HG02610 (cell line): ENCODE results near the gene OVCA2.

Source experiments
- ATAC-seq: cut with Tn5 transposase; IDR thresholded peaks from one replicate; pipeline ENCODE4 v1.9.1; 2021; ENCODE audit warnings: mild to moderate bottlenecking, moderate library complexity; ENCODE audit not compliant: unreplicated experiment

The OVCA2 gene

GRCh38 chr17:2082003-2082781, 40.4 kb downstream of the OVCA2 start:
- no peak for ATAC-seq

GRCh38 chr17:2083613-2084035, 41.8 kb downstream of the OVCA2 start:
- ATAC-seq, result peak; percentile 54

GRCh38 chr17:2084036-2084765, 42.4 kb downstream of the OVCA2 start:
- ATAC-seq, result no peak

- ATAC-seq, result no peak
Observed at GRCh38 chr17:2084766-2085647, 43.2 kb downstream of the OVCA2 start.

- ATAC-seq, result no peak
Observed at GRCh38 chr17:2085648-2085949, 43.8 kb downstream of the OVCA2 start.

DNA sequence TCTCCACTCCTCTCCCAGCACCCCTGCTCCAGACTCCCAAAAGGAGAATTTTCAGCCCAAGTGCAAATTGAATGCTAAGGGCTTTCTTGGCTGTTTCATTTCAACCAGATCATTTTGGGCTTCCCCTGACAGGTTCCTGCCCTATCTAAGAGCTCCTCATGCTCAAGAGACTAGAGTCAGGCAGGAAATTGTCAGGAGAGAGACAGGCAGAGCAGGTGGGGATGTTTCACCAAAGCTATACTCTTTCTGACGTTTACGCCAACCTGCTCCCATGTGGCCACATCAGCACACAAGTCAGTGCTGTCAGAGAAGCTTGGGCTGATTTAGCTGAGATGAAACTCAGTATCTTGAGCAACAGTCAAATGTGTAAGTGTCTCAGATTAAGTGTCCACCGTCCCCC, 44.5 kb downstream of the OVCA2 start:
- no peak for ATAC-seq

DNA sequence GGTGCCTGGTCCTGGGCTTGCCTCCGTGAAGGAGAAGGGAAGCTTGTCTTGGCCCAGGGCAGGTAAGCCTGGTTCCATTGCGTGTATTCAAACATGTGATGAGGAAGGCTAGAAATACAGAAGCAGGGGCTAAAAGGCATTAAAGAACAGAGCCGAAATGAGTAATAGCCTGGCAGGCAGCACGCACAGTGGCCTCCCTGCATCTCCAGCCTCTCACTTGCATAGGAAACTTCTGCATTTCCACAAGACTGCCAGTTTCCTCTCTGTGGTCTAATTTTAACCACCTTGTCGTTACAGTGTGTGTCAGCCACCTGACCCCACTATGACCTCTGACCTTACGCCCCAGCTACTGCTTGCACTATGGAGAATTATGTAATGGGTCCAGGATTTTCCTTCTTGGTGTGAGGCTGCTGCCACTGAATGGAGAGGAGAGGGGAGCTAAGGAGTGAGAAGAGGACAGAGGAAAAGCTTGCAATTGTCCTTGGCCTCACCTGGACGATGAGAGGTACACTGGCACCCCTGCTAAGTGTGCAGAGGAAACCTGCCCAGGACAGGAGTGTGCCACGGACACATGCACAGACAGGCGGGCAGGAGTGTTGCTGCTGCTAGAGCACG, 45.9 kb downstream of the OVCA2 start:
- ATAC-seq, result peak; percentile 43

DNA sequence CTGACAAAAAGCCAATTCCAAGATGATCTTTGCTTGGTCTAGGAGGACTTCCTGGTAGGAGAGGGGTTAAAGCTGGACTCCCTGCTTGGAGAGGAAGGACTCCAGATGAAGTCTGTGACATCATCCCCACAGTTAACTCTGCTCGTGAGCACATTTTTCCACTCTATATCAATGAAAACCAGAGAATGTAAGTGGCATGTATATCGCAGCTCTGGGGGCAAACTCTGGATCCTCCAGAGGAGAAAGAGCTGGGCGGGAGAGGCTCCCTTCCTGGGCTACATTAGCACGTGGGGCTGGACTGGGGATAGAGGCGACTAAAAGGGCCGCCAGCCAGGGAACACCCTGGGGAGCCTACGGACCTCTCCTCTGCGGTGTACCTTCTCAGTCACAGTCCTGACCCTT, 47.2 kb downstream of the OVCA2 start:
- peak; percentile 17 for ATAC-seq

DNA sequence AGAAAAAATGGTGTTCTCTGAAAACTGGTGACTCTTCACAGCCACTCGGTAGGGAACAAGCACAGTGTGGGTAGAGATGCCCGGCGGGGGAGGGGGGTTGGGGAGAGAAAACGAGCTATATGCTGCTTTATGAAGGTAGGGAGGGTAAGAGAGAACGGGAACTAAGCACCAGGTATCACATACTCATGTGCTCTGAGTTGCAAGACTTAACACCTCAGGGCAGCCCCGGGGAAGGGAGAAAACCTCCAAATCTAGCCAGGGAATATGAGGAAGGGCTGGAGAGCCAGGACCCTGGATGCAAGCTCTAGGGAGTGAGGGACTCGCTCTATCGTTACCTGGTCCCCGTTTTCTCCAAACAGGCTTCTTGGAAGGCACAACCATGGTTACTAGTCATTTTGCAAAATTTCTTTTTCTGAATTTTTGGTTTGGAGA, 48.4 kb downstream of the OVCA2 start:
- no peak for ATAC-seq

- ATAC-seq, result no peak
Observed at GRCh38 chr17:2090804-2091534, 49.1 kb downstream of the OVCA2 start.

DNA sequence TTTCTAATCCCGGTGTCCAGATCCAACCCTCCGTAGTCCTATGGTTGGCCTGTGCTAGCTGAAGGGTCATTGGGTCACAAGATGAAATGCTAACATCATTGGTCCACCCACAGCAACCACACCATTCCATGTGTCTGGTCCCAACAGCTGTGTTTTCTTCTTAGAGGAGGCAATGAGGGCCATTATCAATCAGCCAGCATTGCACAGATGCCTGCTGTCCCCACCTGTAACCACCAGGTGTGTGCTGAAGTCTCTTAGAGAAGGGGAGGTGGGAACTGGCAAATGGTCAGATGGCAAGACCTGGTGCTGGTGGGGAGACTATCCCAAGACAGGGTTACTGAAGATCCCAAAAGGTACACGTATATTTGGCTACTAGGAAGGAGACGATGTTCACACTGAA, 50.4 kb downstream of the OVCA2 start:
- no peak for ATAC-seq
